Right lobe of liver (tissue), 6 donors: ENCODE data around the gene GRM7. TPM values are rescaled to one million over a fixed set of nuclear protein-coding genes. Genes with fewer than 3 reads are reported as not detected.
A peak's percentile ranks its signal among the peaks of the same experiment; 100 is the strongest.

Experiments
- ATAC-seq, 4 donors: fragments of 200-7000 bp; cut with Tn5 transposase; one replicate each; pipeline ENCODE4 v1.9.1; 2020; ENCODE audit warnings: mild to moderate bottlenecking in 4 of 4, moderate library complexity in 4 of 4
- DNase-seq, 3 donors: peaks; one replicate each; pipeline ENCODE4 v3.0.0-alpha.2; 2020
- H3K27ac ChIP-seq, 3 donors: fragments of 200-600 bp; one replicate each; pipeline ENCODE4 v1.8.0; 2022
- H3K27me3 ChIP-seq, 2 donors: fragments of 200-600 bp; one replicate each; pipeline ENCODE4 v1.8.0; 2022
- H3K36me3 ChIP-seq, 4 donors: fragments of 200-600 bp; sonication (generic) in 1 of 4; one replicate each; pipeline versions ENCODE4 v1.5.1 to v1.8.0; 2017 to 2022; ENCODE audit warnings: control low read depth in 1 of 4
- H3K4me1 ChIP-seq, 4 donors: fragments of 200-600 bp; sonication (generic) in 1 of 4; one replicate each; pipeline versions ENCODE4 v1.5.1 to v1.8.0; 2017 to 2022; ENCODE audit warnings: control low read depth in 1 of 4
- H3K4me3 ChIP-seq, 3 donors: fragments of 200-600 bp; one replicate each; pipeline ENCODE4 v1.8.0; 2022
- H3K9me3 ChIP-seq, 4 donors: fragments of 200-600 bp; sonication (generic) in 1 of 4; one replicate each; pipeline versions ENCODE4 v1.5.1 to v1.8.0; 2017 to 2022; ENCODE audit warnings: control low read depth in 1 of 4
- CTCF ChIP-seq, 4 donors: fragments of 200-600 bp in 3 of 4; fragments of 450-650 bp in 1 of 4; IDR thresholded peaks; one replicate each; pipeline versions ENCODE4 v1.5.1 to v1.8.0; 2016 to 2022; ENCODE audit warnings: antibody characterized with exemption in 4 of 4, mild to moderate bottlenecking in 2 of 4
- POLR2A ChIP-seq: fragments of 450-650 bp; IDR thresholded peaks from one replicate; pipeline ENCODE4 v1.6.1; 2017; ENCODE audit warnings: antibody characterized with exemption, mild to moderate bottlenecking
- WGBS: methylation state at CpG from one replicate; pipeline ENCODE4 v1.1.6; 2018; ENCODE audit warnings: low coverage, low lambda C conversion rate; ENCODE audit not compliant: insufficient coverage; ENCODE audit errors: missing lambda C conversion rate; 5-methylcytosine and 5-hydroxymethylcytosine counted together
- intact Hi-C, 2 donors: fragments of 100-400 bp; cut with DNase I; formaldehyde crosslinking; loops; one replicate each; pipeline versions ENCODE4 v1.11.2 to v1.14.1; 2022
- total RNA-seq, 6 experiments: library from RNA; depleted of rRNA in 2 of 6; stranded (reverse); fragments of >200 nt in 2 of 6; fragmentation: NEBNext Ultra II Directional in 3 of 6; extraction: Animal tissue kit (Norgen Biotek cat#: 25700) in 3 of 6; gene quantifications; one replicate each; pipeline versions ENCODE4 v1.1.0 to v1.2.4, GENCODE V29; 2016 to 2023
- donor health status: DM: no; HTN: yes; CAD: no.
- donor health status: DM: no; HTN: no; CAD: no.
- donor health status: DM: no; HTN: no; CAD: no.
- donor health status: DM: no; HTN: yes; CAD: no.
- donor health status: DM: no; HTN: yes; CAD: no.

Gene GRM7
- total RNA-seq, 6 experiments from 2014 or later: 0.20 to 0.56 TPM; not detected in 4

DNA sequence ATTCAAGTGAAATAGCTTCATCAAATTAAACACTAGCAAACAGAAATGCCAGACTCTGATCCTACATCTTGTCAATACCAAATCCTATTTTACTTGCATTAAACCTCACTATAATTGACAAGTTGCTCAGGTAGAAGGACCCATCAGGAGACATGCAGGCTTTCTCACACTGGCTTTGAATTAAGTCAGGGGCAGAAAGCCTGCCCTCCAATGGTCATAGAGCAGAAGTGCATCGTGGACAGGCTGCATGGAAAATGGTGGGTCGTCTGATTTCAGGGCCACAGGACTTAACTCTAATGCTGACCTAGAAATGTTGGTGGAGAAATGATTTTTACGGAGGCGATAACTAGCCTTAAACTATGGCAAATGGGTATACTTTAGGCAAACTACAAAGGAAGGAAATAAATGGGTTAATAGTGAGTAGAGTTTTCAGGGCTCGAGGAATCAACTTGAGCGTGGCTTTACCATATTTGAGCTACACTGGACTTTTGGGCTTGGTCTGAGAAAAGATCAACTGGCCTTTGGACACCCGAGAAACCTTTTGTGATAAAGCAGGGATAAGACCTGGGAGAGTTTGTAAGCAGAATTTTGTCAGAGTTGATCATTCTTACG is 283.9 kb downstream of the GRM7 start:
- Histone ChIP-seq H3K4me1 (no peaks in the 10 kb centered on the region), H3K9me3 (no peaks in the 10 kb centered on the region), H3K4me3 (no peak overlapping the region), H3K27me3 (no peaks in the 10 kb centered on the region), H3K27ac (no peak overlapping the region), H3K36me3 (no peaks in the 10 kb centered on the region)
- intact Hi-C loops: no loop called here
- 57% methylated on average over 8 of the region's 8 CpGs for WGBS
- TF ChIP-seq POLR2A: no peak
- TF ChIP-seq CTCF (IDR thresholded peaks at IDR 0.05): peak; percentile 32 to 56 (median 35)
- DNase-seq (no peak), ATAC-seq (peak; percentile 39 to 53 (median 48))

- 47% methylated on average over 4 of the region's 5 CpGs for WGBS
- Histone ChIP-seq H3K27ac (no peak overlapping the region), H3K9me3 (no peaks in the 10 kb centered on the region), H3K27me3 (no peaks in the 10 kb centered on the region), H3K4me3 (no peak overlapping the region), H3K36me3 (no peaks in the 10 kb centered on the region), H3K4me1 (no peaks in the 10 kb centered on the region)
- no peak for ATAC-seq
- intact Hi-C loops: no loop called here
- no peak for DNase-seq
- TF ChIP-seq CTCF (IDR thresholded peaks at IDR 0.05) (no peak), POLR2A (no peak)
Observed at GRCh38 chr3:7146529-7146928, 285.6 kb downstream of the GRM7 start.

GRCh38 chr3:7158516-7158915 is 297.6 kb downstream of the GRM7 start:
- H3K36me3 ChIP-seq: no peaks in the 10 kb centered on the region
- DNase-seq (no peak), ATAC-seq (no peak)
- 79% methylated on average over 2 of the region's 2 CpGs for WGBS
- H3K9me3 ChIP-seq: no peaks in the 10 kb centered on the region
- intact Hi-C loops: no loop called here
- H3K27me3 ChIP-seq: no peaks in the 10 kb centered on the region
- H3K4me1 ChIP-seq: no peaks in the 10 kb centered on the region
- TF ChIP-seq CTCF (IDR thresholded peaks at IDR 0.05) (no peak), POLR2A (no peak)
- no peak overlapping the region for H3K27ac ChIP-seq
- H3K4me3 ChIP-seq: no peak overlapping the region

GRCh38 chr3:7160689-7161088 is 299.8 kb downstream of the GRM7 start:
- no peak for TF ChIP-seq POLR2A
- TF ChIP-seq CTCF (IDR thresholded peaks at IDR 0.05): no peak
- 48% methylated on average over 2 of the region's 2 CpGs for WGBS
- H3K36me3 ChIP-seq: no peaks in the 10 kb centered on the region
- H3K4me3 ChIP-seq: no peak overlapping the region
- no peak overlapping the region for H3K27ac ChIP-seq
- ATAC-seq: peak in 1 of 4 donors; percentile 56
- H3K4me1 ChIP-seq: no peaks in the 10 kb centered on the region
- no peak for DNase-seq
- intact Hi-C loops: no loop called here
- no peaks in the 10 kb centered on the region for H3K27me3 ChIP-seq
- no peaks in the 10 kb centered on the region for H3K9me3 ChIP-seq

DNA sequence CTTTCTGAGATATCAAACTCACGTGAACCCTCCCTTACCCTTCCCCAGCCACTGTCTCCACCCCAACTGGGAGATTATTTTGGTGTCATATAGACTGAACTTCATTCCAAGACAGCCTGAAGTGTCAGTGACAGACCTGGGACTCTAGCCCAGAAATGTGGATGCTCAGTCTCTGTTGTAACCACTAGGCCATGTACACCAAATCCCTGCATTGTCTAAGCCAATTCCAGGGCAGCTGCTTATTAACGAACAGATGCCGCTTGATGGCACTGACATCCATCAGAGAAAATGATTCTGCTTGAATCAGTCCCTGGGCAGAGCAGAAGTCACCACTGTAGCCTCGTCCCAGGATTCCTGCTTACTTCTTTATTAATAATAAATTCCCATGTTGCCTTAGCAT is 305.5 kb downstream of the GRM7 start:
- Histone ChIP-seq H3K4me1 (no peaks in the 10 kb centered on the region), H3K36me3 (no peaks in the 10 kb centered on the region), H3K27me3 (no peaks in the 10 kb centered on the region), H3K9me3 (no peaks in the 10 kb centered on the region), H3K27ac (no peak overlapping the region), H3K4me3 (no peak overlapping the region)
- 20% methylated on average over 2 of the region's 4 CpGs for WGBS
- DNase-seq (no peak), ATAC-seq (no peak)
- intact Hi-C loops: no loop called here
- no peak for TF ChIP-seq POLR2A
- no peak for TF ChIP-seq CTCF (IDR thresholded peaks at IDR 0.05)
